22Rv1 (cell line): Measurements from ENCODE around the gene FGF1.

ENCODE experiments used
- CTCF ChIP-seq: fragments of 450-650 bp; IDR thresholded peaks from 2 replicates; pipeline ENCODE4 v1.5.1; 2017; ENCODE audit warnings: mild to moderate bottlenecking
- ZFX ChIP-seq: fragments of 450-650 bp; IDR thresholded peaks from 2 replicates; pipeline ENCODE4 v1.6.1; 2017; ENCODE audit warnings: antibody characterized with exemption, borderline replicate concordance

DNA sequence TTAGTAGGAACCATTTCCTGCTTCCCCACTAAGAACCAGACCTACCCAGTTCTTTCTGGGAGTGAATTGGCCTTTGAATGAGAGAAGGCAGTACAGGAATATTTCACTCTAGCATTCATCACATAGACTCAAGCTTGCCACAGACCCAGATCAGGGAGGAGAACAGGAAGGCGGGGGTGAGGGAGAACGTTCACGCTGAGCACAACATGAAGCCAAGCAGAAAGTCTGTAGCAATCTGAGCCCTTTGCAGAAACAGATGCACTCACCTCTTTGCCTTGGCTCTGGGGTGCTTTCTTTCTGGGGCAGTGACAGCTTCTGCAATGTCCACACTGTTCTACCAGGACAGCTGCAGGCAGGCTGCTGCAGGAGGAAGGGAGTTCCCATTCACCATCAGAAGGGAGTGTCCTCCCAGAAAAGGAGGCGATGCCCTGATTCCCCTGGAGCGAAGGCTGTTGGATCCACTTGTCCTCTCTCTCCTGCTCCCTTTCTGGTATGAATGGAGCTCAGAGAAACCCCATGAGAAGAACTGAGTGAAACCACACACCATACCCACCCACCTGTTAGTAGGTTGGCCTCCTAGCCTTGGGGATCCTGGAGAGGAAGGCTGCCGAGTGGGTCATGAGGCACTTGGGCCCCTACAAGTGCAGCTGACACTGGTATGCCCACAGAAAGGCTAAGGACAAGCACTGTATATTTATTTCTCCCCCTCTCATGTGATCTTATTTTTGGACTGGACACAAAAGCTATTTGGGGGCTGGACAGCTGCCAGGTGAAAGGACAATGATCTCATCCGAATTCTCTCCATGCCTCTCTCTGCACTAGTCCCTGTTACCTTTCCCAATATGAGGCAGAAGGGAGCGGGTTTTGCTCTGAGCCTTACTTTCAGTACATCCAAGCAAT is 11.7 kb upstream of the FGF1 start:
- TF ChIP-seq ZFX (no peak), CTCF (no peak)
